Progenitor cell of endocrine pancreas (in vitro differentiated cells): ENCODE results near the gene CYTH4. TPM values are rescaled to one million over a fixed set of nuclear protein-coding genes. Genes with fewer than 3 reads are reported as not detected.

Source experiments
- DNase-seq: peaks from one replicate; pipeline ENCODE4 v3.0.0; 2021; ENCODE audit warnings: low spot score; ENCODE audit not compliant: unreplicated experiment
- H3K27ac Mint-ChIP-seq: 2 replicates; pipeline ENCODE4 v1.8.0; 2021; ENCODE audit warnings: mild to moderate bottlenecking, moderate library complexity, mixed read lengths
- H3K27me3 Mint-ChIP-seq: 2 replicates; pipeline ENCODE4 v1.8.0; 2021; ENCODE audit warnings: mixed read lengths
- H3K36me3 Mint-ChIP-seq: 2 replicates; pipeline ENCODE4 v1.8.0; 2022; ENCODE audit warnings: mixed read lengths; ENCODE audit not compliant: insufficient read depth
- H3K4me1 Mint-ChIP-seq: 2 replicates; pipeline ENCODE4 v1.8.0; 2021; ENCODE audit warnings: low read depth, mixed read lengths
- H3K4me3 Mint-ChIP-seq: 2 replicates; pipeline ENCODE4 v1.8.0; 2021; ENCODE audit warnings: low read depth, mild to moderate bottlenecking, moderate library complexity, mixed read lengths
- H3K9me3 Mint-ChIP-seq: 2 replicates; pipeline ENCODE4 v1.8.0; 2021; ENCODE audit warnings: low read depth, mixed read lengths
- CTCF ChIP-seq: fragments of 200-600 bp; sonication (generic); IDR thresholded peaks from one replicate; pipeline ENCODE4 v1.5.0; 2021; ENCODE audit warnings: antibody characterized with exemption, mild to moderate bottlenecking; ENCODE audit not compliant: unreplicated experiment
- total RNA-seq: library from RNA; stranded (reverse); gene quantifications from 2 replicates; pipeline ENCODE4 v1.2.1, GENCODE V29; 2021

The CYTH4 gene
- total RNA-seq, 1 donor from 2014 or later: not detected

GRCh38 chr22:37284126-37284804, 2.0 kb downstream of the CYTH4 start:
- Mint-ChIP-seq H3K4me1 (no peaks in the 10 kb centered on the region), H3K27ac (no peak overlapping the region), H3K4me3 (no peak overlapping the region), H3K9me3 (no peaks in the 10 kb centered on the region), H3K27me3 (peaks cover 45% of the 10 kb centered on the region), H3K36me3 (no peaks in the 10 kb centered on the region)
- DNase-seq: no peak
- TF ChIP-seq CTCF: no peak

GRCh38 chr22:37284805-37285355, 2.6 kb downstream of the CYTH4 start:
- Mint-ChIP-seq H3K27ac (no peak overlapping the region), H3K4me1 (no peaks in the 10 kb centered on the region), H3K9me3 (no peaks in the 10 kb centered on the region), H3K36me3 (no peaks in the 10 kb centered on the region), H3K4me3 (no peak overlapping the region), H3K27me3 (peaks cover 44% of the 10 kb centered on the region)
- TF ChIP-seq CTCF: no peak
- DNase-seq: no peak

GRCh38 chr22:37285937-37286336, 3.6 kb downstream of the CYTH4 start:
- Mint-ChIP-seq H3K36me3 (no peaks in the 10 kb centered on the region), H3K27ac (no peak overlapping the region), H3K4me1 (no peaks in the 10 kb centered on the region), H3K27me3 (peaks cover 47% of the 10 kb centered on the region), H3K9me3 (no peaks in the 10 kb centered on the region), H3K4me3 (no peak overlapping the region)
- no peak for DNase-seq
- no peak for TF ChIP-seq CTCF

GRCh38 chr22:37287550-37287951, 5.2 kb downstream of the CYTH4 start:
- DNase-seq: no peak

GRCh38 chr22:37288521-37288920, 6.2 kb downstream of the CYTH4 start:
- Mint-ChIP-seq H3K36me3 (no peaks in the 10 kb centered on the region), H3K9me3 (peaks cover 4% of the 10 kb centered on the region), H3K27me3 (peaks cover 41% of the 10 kb centered on the region), H3K4me3 (no peak overlapping the region), H3K4me1 (no peaks in the 10 kb centered on the region), H3K27ac (no peak overlapping the region)
- no peak for TF ChIP-seq CTCF
- no peak for DNase-seq

More at GRCh38 chr22:37287550-37287951, 5.2 kb downstream of the CYTH4 start:
- H3K4me1 Mint-ChIP-seq: no peaks in the 10 kb centered on the region
- H3K27me3 Mint-ChIP-seq: peaks cover 47% of the 10 kb centered on the region
- TF ChIP-seq CTCF: no peak
- H3K9me3 Mint-ChIP-seq: peaks cover 4% of the 10 kb centered on the region
- no peaks in the 10 kb centered on the region for H3K36me3 Mint-ChIP-seq
- no peak overlapping the region for H3K27ac Mint-ChIP-seq
- no peak overlapping the region for H3K4me3 Mint-ChIP-seq
